IMR-90 (cell line): ENCODE results near the gene TCF4. TPM values are rescaled to one million over a fixed set of nuclear protein-coding genes. Genes with fewer than 3 reads are reported as not detected.

Experiments used
- ATAC-seq: fragments of 200-7000 bp; cut with Tn5 transposase; 2 replicates; pipeline ENCODE4 v1.9.1; 2020; ENCODE audit warnings: low read depth, mild to moderate bottlenecking, moderate library complexity
- BruUV-seq: library from RNA; stranded (reverse); fragments of 400-500 nt; replicated peaks from 2 replicates; lab custom pipeline; 2021; lab: Mats Ljungman, UMichigan
- CTCF ChIA-PET: fragments of 300-600 bp; formaldehyde crosslinking; extraction: SDS; loops from one replicate; lab custom pipeline; 2021; ENCODE audit warnings: antibody characterized with exemption; lab: Yijun Ruan, JAX
- POLR2A ChIA-PET: fragments of 300-600 bp; sonication (Branson Sonifier 250); formaldehyde crosslinking; loops from one replicate; lab custom pipeline; 2022; ENCODE audit warnings: antibody characterized with exemption; ENCODE audit not compliant: unreplicated experiment; lab: Charles Lee
- DNase-seq: peaks from one replicate; pipeline ENCODE4 v3.0.0; 2013
- H2AFZ ChIP-seq: replicated peaks from 2 replicates; pipeline ENCODE3; 2013; ENCODE audit warnings: low read length, mild to moderate bottlenecking; ENCODE audit not compliant: poor library complexity
- H2AK5ac ChIP-seq: 2 replicates; pipeline ENCODE4 v1.6.1; 2013; ENCODE audit warnings: low read depth, low read length, inconsistent platforms
- H2AK9ac ChIP-seq: replicated peaks from 2 replicates; pipeline ENCODE3; 2013; ENCODE audit warnings: mild to moderate bottlenecking, low read depth, low read length, moderate library complexity; ENCODE audit not compliant: poor library complexity
- H2BK120ac ChIP-seq: 2 replicates; pipeline ENCODE4 v1.6.1; 2013; ENCODE audit warnings: low read depth, low read length, inconsistent platforms
- H2BK15ac ChIP-seq: 3 replicates; pipeline ENCODE4 v1.6.1; 2013; ENCODE audit warnings: low read depth, low read length, inconsistent platforms
- H2BK20ac ChIP-seq: 2 replicates; pipeline ENCODE4 v1.6.1; 2013; ENCODE audit warnings: low read depth, mild to moderate bottlenecking, inconsistent platforms, low read length, moderate library complexity
- H2BK5ac ChIP-seq: 2 replicates; pipeline ENCODE4 v1.6.1; 2013; ENCODE audit warnings: mild to moderate bottlenecking, low read depth, low read length, inconsistent platforms; ENCODE audit not compliant: poor library complexity, severe bottlenecking
- H3K14ac ChIP-seq: replicated peaks from 2 replicates; pipeline ENCODE4 v1.6.1; 2013; ENCODE audit warnings: low read depth, low read length, inconsistent platforms
- H3K18ac ChIP-seq: 2 replicates; pipeline ENCODE4 v1.6.1; 2013; ENCODE audit warnings: low read depth, low read length, control low read depth
- H3K23ac ChIP-seq: 2 replicates; pipeline ENCODE4 v1.6.1; 2013; ENCODE audit warnings: low read depth, low read length, inconsistent platforms
- H3K27ac ChIP-seq: 2 replicates; pipeline ENCODE4 v1.5.1; 2013; ENCODE audit warnings: mild to moderate bottlenecking, control low read depth, low read length; ENCODE audit not compliant: insufficient read depth
- H3K27me3 ChIP-seq: 2 replicates; pipeline ENCODE4 v1.6.1; 2013; ENCODE audit warnings: low read length; ENCODE audit not compliant: control insufficient read depth, insufficient read depth
- H3K36me3 ChIP-seq: 2 replicates; pipeline ENCODE4 v1.6.1; 2013; ENCODE audit warnings: low read length, mixed read lengths; ENCODE audit not compliant: control insufficient read depth, insufficient read depth
- H3K4ac ChIP-seq: 2 replicates; pipeline ENCODE4 v1.6.1; 2013; ENCODE audit warnings: low read depth, low read length, inconsistent platforms
- H3K4me1 ChIP-seq: 2 replicates; pipeline ENCODE4 v1.6.1; 2013; ENCODE audit warnings: low read length, mixed read lengths; ENCODE audit not compliant: control insufficient read depth, insufficient read depth
- H3K4me2 ChIP-seq: 2 replicates; pipeline ENCODE4 v1.6.1; 2013; ENCODE audit warnings: low read depth, mild to moderate bottlenecking, control low read depth, low read length, moderate library complexity
- H3K4me3 ChIP-seq: 2 replicates; pipeline ENCODE4 v1.5.1; 2013; ENCODE audit warnings: low read depth, mild to moderate bottlenecking, control low read depth, low read length, moderate library complexity; ENCODE audit not compliant: insufficient read depth
- H3K56ac ChIP-seq: 2 replicates; pipeline ENCODE4 v1.6.1; 2013; ENCODE audit warnings: low read length, inconsistent platforms; ENCODE audit not compliant: insufficient read depth; ENCODE audit errors: extremely low read depth
- H3K79me1 ChIP-seq, 2 experiments: 2 replicates each; pipeline ENCODE4 v1.6.1; 2013; ENCODE audit warnings: low read length in 2 of 2, inconsistent platforms in 1 of 2, low read depth in 1 of 2
- H3K9ac ChIP-seq: 2 replicates; pipeline ENCODE4 v1.6.1; 2013; ENCODE audit warnings: low read depth, low read length, control low read depth
- H3K9me1 ChIP-seq: 2 replicates; pipeline ENCODE4 v1.6.1; 2013; ENCODE audit warnings: low read length, inconsistent platforms; ENCODE audit not compliant: insufficient read depth
- H3K9me3 ChIP-seq: 2 replicates; pipeline ENCODE4 v1.6.1; 2013; ENCODE audit warnings: low read length; ENCODE audit not compliant: control insufficient read depth, insufficient read depth
- H4K20me1 ChIP-seq: 2 replicates; pipeline ENCODE4 v1.6.1; 2013; ENCODE audit warnings: low read length, inconsistent platforms; ENCODE audit not compliant: insufficient read depth
- H4K5ac ChIP-seq: 2 replicates; pipeline ENCODE4 v1.6.1; 2013; ENCODE audit warnings: mild to moderate bottlenecking, low read depth, low read length, control low read depth
- H4K8ac ChIP-seq, 2 experiments: 2 replicates each; pipeline ENCODE4 v1.6.1; 2013; ENCODE audit warnings: low read depth in 2 of 2, low read length in 2 of 2, control low read depth in 1 of 2, inconsistent platforms in 1 of 2
- H4K91ac ChIP-seq: 2 replicates; pipeline ENCODE4 v1.6.1; 2013; ENCODE audit warnings: low read depth, low read length, inconsistent platforms; ENCODE audit not compliant: insufficient read depth
- CEBPB ChIP-seq: IDR thresholded peaks from 2 replicates; pipeline ENCODE4 v1.6.1; 2012; ENCODE audit warnings: low read depth, low read length, improper control_type of control experiment
- CHD1 ChIP-seq: IDR thresholded peaks from 2 replicates; pipeline ENCODE4 v1.6.1; 2012; ENCODE audit warnings: low read depth, low read length, improper control_type of control experiment
- CTCF ChIP-seq: conservative IDR thresholded peaks from 2 replicates; pipeline ENCODE4 v1.5.1; 2012; ENCODE audit warnings: mild to moderate bottlenecking, low read depth, low read length, improper control_type of control experiment
- MAFK ChIP-seq: IDR thresholded peaks from 2 replicates; pipeline ENCODE4 v1.6.1; 2012; ENCODE audit warnings: low read depth, low read length, improper control_type of control experiment
- MAZ ChIP-seq: IDR thresholded peaks from 2 replicates; pipeline ENCODE4 v1.6.1; 2012; ENCODE audit warnings: low read depth, mild to moderate bottlenecking, low read length, improper control_type of control experiment, moderate library complexity, borderline replicate concordance
- MXI1 ChIP-seq: IDR thresholded peaks from 2 replicates; pipeline ENCODE4 v1.6.1; 2012; ENCODE audit warnings: low read depth, mild to moderate bottlenecking, low read length, moderate library complexity, borderline replicate concordance
- NFE2L2 ChIP-seq: fragments of 150-350 bp; IDR thresholded peaks from 2 replicates; pipeline ENCODE4 v1.6.1; 2016; ENCODE audit warnings: low read depth, mild to moderate bottlenecking, low read length
- POLR2A ChIP-seq: IDR thresholded peaks from 2 replicates; pipeline ENCODE4 v1.6.1; 2012; ENCODE audit warnings: mild to moderate bottlenecking, low read depth, low read length
- SMC3 ChIP-seq: fragments of 150-350 bp; IDR thresholded peaks from 2 replicates; pipeline ENCODE4 v1.6.1; 2016; ENCODE audit warnings: low read depth, mild to moderate bottlenecking, antibody characterized with exemption, low read length, moderate library complexity
- WGBS, 2 experiments: methylation state at CpG; one replicate each; pipeline versions ENCODE4 v1.1.5 to v1.1.7; 2013; ENCODE audit warnings: missing lambda C conversion rate in 2 of 2; ENCODE audit not compliant: insufficient read length in 1 of 2; ENCODE audit errors: extremely low coverage in 2 of 2; 5-methylcytosine and 5-hydroxymethylcytosine counted together
- dilution Hi-C: fragments of 300-500 bp; cut with HindIII; formaldehyde crosslinking; loops from one replicate; pipeline ENCODE4 v1.14.3; 2018; ENCODE audit warnings: low sequenced_read_pairs; ENCODE audit not compliant: unreplicated experiment
- in situ Hi-C: fragments of 300-500 bp; cut with MboI; formaldehyde crosslinking; loops from 3 replicates; pipeline ENCODE4 v1.14.3; 2019; ENCODE audit warnings: low sequenced_read_pairs, inconsistent platforms, mixed read lengths
- intact Hi-C: fragments of 100-400 bp; cut with micrococcal nuclease; formaldehyde crosslinking; loops from 2 replicates; pipeline ENCODE4 v1.10.0; 2022
- polyA plus RNA-seq, 3 experiments: library from polyadenylated mRNA; depleted of rRNA; stranded (reverse); fragments of >200 nt; gene quantifications; 2 replicates each; pipeline ENCODE4 v1.2.3, GENCODE V29; 2012; ENCODE audit warnings: low replicate concordance in 1 of 3
- total RNA-seq: library from RNA; depleted of rRNA; stranded (reverse); fragments of >200 nt; gene quantifications from 2 replicates; pipeline ENCODE4 v1.2.3, GENCODE V29; 2012
- TF ChIP-seq, protein P1 (sequence below): fragments of 150-350 bp; IDR thresholded peaks from 2 replicates; pipeline ENCODE4 v1.6.1; 2016; ENCODE audit warnings: low read depth, mild to moderate bottlenecking, low read length, moderate library complexity, borderline replicate concordance

TCF4 gene
- total and polyA plus RNA-seq, 2 of the 4 experiments (the other 2 are of a cell fraction) = 30.0 to 87.1 TPM

GRCh38 chr18:55404136-55404830 is 183.7 kb downstream of the TCF4 start:
- Histone ChIP-seq H3K18ac (no peak overlapping the region), H4K5ac (no peak overlapping the region), H3K9me3 (no peaks in the 10 kb centered on the region), H2AK9ac (no peak overlapping the region), H3K9me1 (peaks cover 3% of the 10 kb centered on the region; the same call in 1 of the 2 replicates), H3K23ac (peak overlapping the region; percentile 48; the same call in 1 of the 2 replicates), H3K79me1 (peaks cover 24 to 78% of the 10 kb centered on the region in 2 experiments), H3K4ac (no peak overlapping the region), H2AFZ (no peak overlapping the region), H2BK5ac (peak overlapping the region; percentile 39), H3K4me3 (no peak overlapping the region), H2AK5ac (no peak overlapping the region), H2BK15ac (no peak overlapping the region), H3K27me3 (no peaks in the 10 kb centered on the region), H3K4me1 (peaks cover 10% of the 10 kb centered on the region), H3K56ac (no peak overlapping the region), H4K91ac (no peak overlapping the region), H2BK20ac (0 out of 2 replicates have a peak overlapping the region, but pooled peaks have one; percentile 5), H4K8ac (peak overlapping the region in 1 of 2 experiments; percentile 9; a peak in 1 of 4 replicates), H3K36me3 (no peaks in the 10 kb centered on the region), H3K9ac (no peak overlapping the region), H3K14ac (no peak overlapping the region), H4K20me1 (no peaks in the 10 kb centered on the region), H3K27ac (no peak overlapping the region), H2BK120ac (no peak overlapping the region; the same call in 1 of the 2 replicates), H3K4me2 (no peak overlapping the region)
- in situ Hi-C loops = loop anchor here (25.0 kb wide), 1 partner anchor 167 kb away; no protein-coding TSS in a partner anchor
- no peak for DNase-seq
- BruUV-seq = no TSS peak
- no peak for ATAC-seq
- TF ChIP-seq MAFK (no peak), POLR2A (no peak), CTCF (no peak), MXI1 (no peak), NFE2L2 (no peak), CEBPB (no peak), CHD1 (no peak), MAZ (no peak), SMC3 (no peak)
- TF ChIP-seq, protein P1, sequence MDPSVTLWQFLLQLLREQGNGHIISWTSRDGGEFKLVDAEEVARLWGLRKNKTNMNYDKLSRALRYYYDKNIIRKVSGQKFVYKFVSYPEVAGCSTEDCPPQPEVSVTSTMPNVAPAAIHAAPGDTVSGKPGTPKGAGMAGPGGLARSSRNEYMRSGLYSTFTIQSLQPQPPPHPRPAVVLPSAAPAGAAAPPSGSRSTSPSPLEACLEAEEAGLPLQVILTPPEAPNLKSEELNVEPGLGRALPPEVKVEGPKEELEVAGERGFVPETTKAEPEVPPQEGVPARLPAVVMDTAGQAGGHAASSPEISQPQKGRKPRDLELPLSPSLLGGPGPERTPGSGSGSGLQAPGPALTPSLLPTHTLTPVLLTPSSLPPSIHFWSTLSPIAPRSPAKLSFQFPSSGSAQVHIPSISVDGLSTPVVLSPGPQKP = no peak
- intact Hi-C loops = loop anchor here (5.0 kb wide), 2 partner anchors 167 to 183 kb away; partner anchors contain the start of gene TCF4
- no CpG with 5 or more reads among the region's 5 CpGs for WGBS, 2 experiments
- dilution Hi-C loops = no loop called here
- ChIA-PET POLR2A (no interaction called here), CTCF (interaction anchor here (1.0 kb wide), 1 partner anchor 11 kb away, joined by 3 read pairs; no protein-coding TSS in a partner anchor)
